Endodermal cell (in vitro differentiated cells): Measurements from ENCODE around the gene FOXN4. TPM values are rescaled to one million over a fixed set of nuclear protein-coding genes. Genes with fewer than 3 reads are reported as not detected.

Source experiments
- DNase-seq: peaks from one replicate; pipeline ENCODE4 v3.0.0-alpha.2; 2017
- H3K27ac ChIP-seq: 2 replicates; pipeline ENCODE4 v1.5.1; 2013; ENCODE audit warnings: mild to moderate bottlenecking, low read depth, low read length, moderate library complexity
- H3K27me3 ChIP-seq: 2 replicates; pipeline ENCODE4 v1.6.1; 2013; ENCODE audit warnings: mild to moderate bottlenecking, low read length, moderate library complexity; ENCODE audit not compliant: insufficient read depth, control insufficient read depth, poor library complexity, severe bottlenecking
- H3K36me3 ChIP-seq: 2 replicates; pipeline ENCODE4 v1.7.0; 2013; ENCODE audit warnings: mild to moderate bottlenecking, low read length, moderate library complexity; ENCODE audit not compliant: control insufficient read depth, insufficient read depth
- H3K4me1 ChIP-seq: one replicate; pipeline ENCODE4 v1.7.0; 2013; ENCODE audit warnings: low read length; ENCODE audit not compliant: control insufficient read depth, insufficient read depth
- H3K4me3 ChIP-seq: 2 replicates; pipeline ENCODE4 v1.5.1; 2013; ENCODE audit warnings: mild to moderate bottlenecking, low read length, moderate library complexity
- H3K9ac ChIP-seq: 2 replicates; pipeline ENCODE4 v1.6.1; 2013; ENCODE audit warnings: mild to moderate bottlenecking, low read length, moderate library complexity; ENCODE audit not compliant: poor library complexity, severe bottlenecking; ENCODE audit errors: extremely low read depth
- H3K9me3 ChIP-seq: 2 replicates; pipeline ENCODE4 v1.6.1; 2013; ENCODE audit warnings: mild to moderate bottlenecking, low read length, moderate library complexity; ENCODE audit not compliant: control insufficient read depth
- H3K27ac Mint-ChIP-seq: 2 replicates; pipeline ENCODE4 v1.8.0; 2020; ENCODE audit warnings: mixed read lengths
- H3K27me3 Mint-ChIP-seq: 2 replicates; pipeline ENCODE4 v1.8.0; 2021; ENCODE audit warnings: mild to moderate bottlenecking, mixed read lengths; ENCODE audit not compliant: insufficient read depth
- H3K36me3 Mint-ChIP-seq: 2 replicates; pipeline ENCODE4 v1.8.0; 2020; ENCODE audit warnings: low read depth, mixed read lengths
- H3K4me1 Mint-ChIP-seq: 2 replicates; pipeline ENCODE4 v1.8.0; 2020; ENCODE audit warnings: mixed read lengths
- H3K4me3 Mint-ChIP-seq: 2 replicates; pipeline ENCODE4 v1.8.0; 2020; ENCODE audit warnings: mild to moderate bottlenecking, moderate library complexity, mixed read lengths
- H3K9me3 Mint-ChIP-seq: 2 replicates; pipeline ENCODE4 v1.8.0; 2020; ENCODE audit warnings: mild to moderate bottlenecking, mixed read lengths
- CTCF ChIP-seq: fragments of 200-600 bp; sonication (generic); conservative IDR thresholded peaks from 2 replicates; pipeline ENCODE4 v1.5.0; 2021; ENCODE audit warnings: antibody characterized with exemption, mild to moderate bottlenecking
- WGBS, 2 experiments: methylation state at CpG; one replicate each; pipeline versions ENCODE4 v1.1.5 to v1.1.7; 2013; ENCODE audit warnings: missing lambda C conversion rate in 2 of 2, mixed read lengths in 1 of 2; ENCODE audit not compliant: insufficient coverage in 1 of 2, insufficient read length in 1 of 2; 5-methylcytosine and 5-hydroxymethylcytosine counted together
- total RNA-seq, 2 donors: library from RNA; stranded (reverse); fragmentation: NEBNext Ultra II Directional in 1 of 2; extraction: Animal tissue kit (Norgen Biotek cat#: 25700) in 1 of 2; gene quantifications; 2 replicates in 1 of 2; 3 replicates in 1 of 2; pipeline ENCODE4 v1.2.1, GENCODE V29; 2021

The FOXN4 gene
- total RNA-seq, 2 donors from 2014 or later = 0.20 to 0.55 TPM

GRCh38 chr12:109236257-109236656 lies 72.8 kb downstream of the FOXN4 start:
- Mint-ChIP-seq H3K4me1 (no peaks in the 10 kb centered on the region), H3K27me3 (no peaks in the 10 kb centered on the region), H3K9me3 (no peaks in the 10 kb centered on the region), H3K36me3 (peaks cover 4% of the 10 kb centered on the region), H3K27ac (no peak overlapping the region), H3K4me3 (no peak overlapping the region)
- Histone ChIP-seq H3K4me1 (no peaks in the 10 kb centered on the region), H3K9me3 (no peaks in the 10 kb centered on the region), H3K9ac (no peak overlapping the region), H3K36me3 (no peaks in the 10 kb centered on the region), H3K27me3 (no peaks in the 10 kb centered on the region), H3K4me3 (no peak overlapping the region), H3K27ac (no peak overlapping the region)
- no peak for DNase-seq
- no peak for TF ChIP-seq CTCF
- 91 to 92% methylated on average over 6 of the region's 6 CpGs for WGBS, 2 experiments

GRCh38 chr12:109234012-109234411 lies 75.1 kb downstream of the FOXN4 start:
- H3K27ac Mint-ChIP-seq = no peak overlapping the region
- H3K4me3 ChIP-seq = no peak overlapping the region
- H3K36me3 Mint-ChIP-seq = no peaks in the 10 kb centered on the region
- no peaks in the 10 kb centered on the region for H3K36me3 ChIP-seq
- H3K27me3 Mint-ChIP-seq = no peaks in the 10 kb centered on the region
- DNase-seq = no peak
- TF ChIP-seq CTCF = no peak
- H3K4me3 Mint-ChIP-seq = no peak overlapping the region
- no peaks in the 10 kb centered on the region for H3K9me3 ChIP-seq
- no peaks in the 10 kb centered on the region for H3K4me1 ChIP-seq
- no peaks in the 10 kb centered on the region for H3K4me1 Mint-ChIP-seq
- H3K9ac ChIP-seq = no peak overlapping the region
- H3K27me3 ChIP-seq = no peaks in the 10 kb centered on the region
- H3K27ac ChIP-seq = no peak overlapping the region
- WGBS, 2 experiments = 90 to 100% methylated on average over 7 to 15 of the region's 15 CpGs
- H3K9me3 Mint-ChIP-seq = no peaks in the 10 kb centered on the region

GRCh38 chr12:109232731-109233130 lies 76.4 kb downstream of the FOXN4 start:
- no peak for TF ChIP-seq CTCF
- Histone ChIP-seq H3K27ac (no peak overlapping the region), H3K9ac (no peak overlapping the region), H3K4me3 (no peak overlapping the region), H3K9me3 (no peaks in the 10 kb centered on the region), H3K27me3 (no peaks in the 10 kb centered on the region), H3K4me1 (no peaks in the 10 kb centered on the region), H3K36me3 (no peaks in the 10 kb centered on the region)
- Mint-ChIP-seq H3K4me1 (no peaks in the 10 kb centered on the region), H3K27me3 (no peaks in the 10 kb centered on the region), H3K4me3 (no peak overlapping the region), H3K36me3 (no peaks in the 10 kb centered on the region), H3K9me3 (no peaks in the 10 kb centered on the region), H3K27ac (no peak overlapping the region)
- DNase-seq = no peak
- WGBS, 2 experiments = 90 to 93% methylated on average over 3 to 7 of the region's 7 CpGs
